HG02763 (cell line): Measurements from ENCODE around the gene KLHL6.
"Not testable (repeated sequence)": the region's sequence is repeated elsewhere in the genome, so short reads cannot be mapped to it uniquely, and the experiment has no call there.

Source experiments
- ATAC-seq: cut with Tn5 transposase; IDR thresholded peaks from one replicate; pipeline ENCODE4 v1.9.1; 2021; ENCODE audit warnings: mild to moderate bottlenecking, moderate library complexity; ENCODE audit not compliant: unreplicated experiment

KLHL6 gene

GRCh38 chr3:183555541-183556081 is at the start of gene KLHL6:
Gene KLHL6 (minus strand): TSS chr3:183555706. CDS start chr3:183555653, 53 bp downstream.
- peak; percentile 87 for ATAC-seq

DNA sequence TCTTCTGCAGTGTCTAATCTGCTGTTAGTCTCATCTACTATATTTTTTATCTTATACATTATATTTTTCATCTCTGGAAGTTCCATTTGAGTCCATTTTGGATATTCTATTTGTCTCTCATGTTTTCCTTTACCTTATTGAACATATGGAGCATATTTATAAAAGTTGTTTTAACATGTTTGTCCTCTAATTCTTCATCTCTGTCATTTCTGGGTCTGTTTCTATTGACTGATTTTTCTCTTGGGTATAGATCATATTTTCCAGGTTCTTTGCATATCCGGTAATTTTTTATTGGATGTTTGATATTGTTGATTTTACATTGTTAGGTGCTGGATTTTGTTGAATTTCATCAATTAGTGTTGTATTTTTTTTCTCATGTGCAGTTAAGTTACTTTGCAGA is 42.5 kb upstream of the KLHL6 start:
- no peak for ATAC-seq

- no peak for ATAC-seq
These were observed 39.1 kb upstream of the KLHL6 start for GRCh38 chr3:183594636-183595035.

DNA sequence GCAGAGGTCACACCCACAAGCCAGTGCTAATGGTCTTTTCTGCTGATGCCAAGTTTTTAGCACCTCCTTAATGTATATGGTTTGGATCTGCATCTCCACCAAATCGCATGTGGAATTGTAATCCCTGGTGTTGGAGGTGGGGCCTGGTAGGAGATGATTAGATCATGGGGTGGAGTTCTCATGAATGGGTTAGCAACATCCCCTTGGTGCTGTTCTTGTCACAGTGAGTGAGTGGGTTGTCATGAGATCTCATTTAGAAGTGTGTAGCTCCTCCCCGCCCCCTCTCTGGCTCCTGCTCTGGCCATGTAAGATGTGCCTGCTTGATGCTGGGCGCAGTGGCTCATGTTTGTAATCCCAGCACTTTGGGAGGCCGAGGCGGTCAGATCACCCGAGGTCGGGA is 37.3 kb upstream of the KLHL6 start:
- ATAC-seq: no peak

- peak; percentile 80 for ATAC-seq
These were observed 36.5 kb upstream of the KLHL6 start for GRCh38 chr3:183591881-183592521.

GRCh38 chr3:183590442-183590841 is 34.9 kb upstream of the KLHL6 start:
- ATAC-seq: no peak

- no peak for ATAC-seq
These were observed 31.8 kb upstream of the KLHL6 start for GRCh38 chr3:183587336-183587735.

GRCh38 chr3:183586477-183586876 is 31.0 kb upstream of the KLHL6 start:
- no peak for ATAC-seq

GRCh38 chr3:183584914-183585280 is 29.4 kb upstream of the KLHL6 start:
- no peak for ATAC-seq

- no peak for ATAC-seq
These were observed 28.9 kb upstream of the KLHL6 start for GRCh38 chr3:183584246-183584913.

GRCh38 chr3:183583331-183584245 is 28.1 kb upstream of the KLHL6 start:
- no peak for ATAC-seq

DNA sequence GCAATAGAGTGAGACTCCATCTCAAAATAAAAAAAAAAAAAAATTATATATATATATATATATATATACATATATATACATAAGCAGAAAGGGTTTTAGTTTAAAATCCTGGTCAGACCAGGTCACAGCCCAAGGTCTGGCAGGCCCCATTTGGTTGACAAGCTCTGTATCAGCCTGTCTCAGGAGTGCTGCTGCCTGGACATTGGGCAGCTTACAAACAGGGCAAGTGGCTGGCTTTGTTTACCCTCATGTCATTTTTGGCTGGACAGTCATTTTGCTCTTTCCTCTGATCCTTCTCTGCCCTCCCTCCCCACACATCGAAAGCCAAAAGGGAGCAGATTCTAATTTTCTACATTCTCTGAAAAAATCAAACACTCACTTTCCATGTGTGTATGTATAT is 26.7 kb upstream of the KLHL6 start:
- no peak for ATAC-seq

DNA sequence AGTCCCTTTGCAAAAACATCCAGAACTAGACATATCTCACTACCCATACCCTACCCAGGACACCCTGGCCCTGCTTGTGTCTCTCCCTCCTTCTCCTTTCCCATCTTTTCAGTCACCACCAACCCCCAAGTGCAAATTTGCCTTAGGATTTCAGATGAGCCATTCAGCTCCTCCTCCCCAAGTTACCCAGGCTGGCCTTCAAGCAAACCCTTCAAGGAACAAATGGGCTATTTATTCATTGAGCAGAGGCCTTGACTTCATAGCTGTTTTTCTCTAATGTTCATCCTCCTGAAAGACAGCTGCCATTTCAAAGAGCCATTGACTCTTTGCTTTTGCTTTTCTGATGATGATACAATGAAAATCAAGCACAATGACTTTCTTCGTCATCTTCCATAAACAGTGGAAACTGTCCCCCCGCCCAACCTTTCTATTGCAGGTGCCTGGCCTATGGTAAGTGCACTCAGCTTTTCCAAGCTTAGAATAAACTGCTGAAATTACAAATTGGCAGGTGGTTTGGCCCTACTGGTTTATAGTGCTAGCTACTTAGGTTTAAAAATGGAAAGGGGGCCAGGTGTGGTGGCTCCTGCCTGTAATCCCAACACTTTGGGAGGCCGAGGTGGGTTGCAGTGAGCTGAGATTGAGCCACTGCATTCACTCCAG is 26.1 kb upstream of the KLHL6 start:
- ATAC-seq: no peak

GRCh38 chr3:183579967-183580900 is 24.7 kb upstream of the KLHL6 start:
- no peak for ATAC-seq

DNA sequence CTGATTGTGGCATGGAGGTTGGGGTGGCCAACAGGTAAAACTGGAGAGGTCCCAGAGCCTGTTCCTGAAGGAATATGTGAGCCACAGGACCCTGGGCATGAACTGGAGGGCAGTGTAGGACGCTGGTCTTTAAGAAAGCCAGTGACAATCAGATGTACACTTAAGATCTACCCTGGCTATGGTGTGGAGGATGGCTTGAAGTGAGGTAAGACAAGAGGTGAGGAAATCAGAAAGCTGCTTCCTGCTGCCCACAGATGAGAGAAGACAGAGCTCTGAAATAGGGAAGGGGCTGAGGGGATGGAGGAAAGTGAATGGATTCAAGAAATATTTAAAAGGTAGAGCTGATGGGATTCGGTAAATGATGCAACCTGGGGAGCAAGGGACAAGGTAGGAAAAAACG is 22.7 kb upstream of the KLHL6 start:
- ATAC-seq: no peak

GRCh38 chr3:183577346-183577745 is 21.8 kb upstream of the KLHL6 start:
- no peak for ATAC-seq

DNA sequence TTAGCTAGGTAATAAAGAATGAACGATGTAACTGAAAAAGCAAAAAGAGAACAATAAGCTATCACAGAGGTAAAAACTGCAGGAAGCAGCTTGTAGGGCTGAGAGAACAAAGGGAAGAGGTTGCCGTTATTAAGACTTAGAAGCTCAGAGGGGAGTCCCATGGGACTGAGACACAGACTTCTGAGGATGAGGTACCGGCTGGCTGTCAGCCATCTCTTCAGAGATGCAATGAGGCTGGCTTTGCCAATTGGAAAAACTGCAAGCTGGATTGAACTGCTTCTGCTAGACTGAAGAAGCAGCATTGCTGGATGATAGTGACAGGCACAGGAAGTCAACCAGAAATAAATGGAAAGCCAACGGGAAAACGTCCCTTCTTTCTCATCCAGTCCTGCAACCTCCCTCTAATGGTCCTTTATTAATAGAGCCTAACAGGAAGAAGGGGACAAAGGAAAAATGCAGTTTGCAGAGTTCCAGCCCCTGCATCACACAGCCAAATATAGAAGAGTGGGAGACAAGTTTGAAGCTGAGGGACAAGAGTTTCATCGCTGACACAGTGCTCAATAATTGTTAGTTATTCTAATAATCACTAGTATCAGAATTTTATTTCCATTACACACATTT is 21.1 kb upstream of the KLHL6 start:
- ATAC-seq: no peak

- no peak for ATAC-seq
These were observed 17.4 kb upstream of the KLHL6 start for GRCh38 chr3:183572935-183573334.

DNA sequence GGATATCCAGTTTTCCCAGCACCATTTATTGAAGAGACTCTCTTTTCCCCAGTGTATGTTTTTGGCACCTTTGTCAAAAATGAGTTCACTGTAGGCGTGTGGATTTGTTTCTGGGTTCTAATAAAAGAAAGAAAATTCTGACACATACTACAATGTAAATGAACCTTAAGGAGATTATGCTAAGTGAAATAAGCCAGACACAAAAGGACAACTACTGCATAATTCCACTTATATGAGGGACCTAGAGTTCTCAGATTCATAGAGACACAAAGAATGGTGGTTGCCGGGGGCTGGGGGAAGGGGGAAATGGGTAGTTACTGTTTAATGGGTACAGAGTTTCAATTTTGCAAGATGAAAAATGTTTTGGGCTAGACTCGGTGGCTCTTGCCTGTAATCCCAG is 14.7 kb upstream of the KLHL6 start:
- not testable (repeated sequence) for ATAC-seq
